H1 (cell line): Measurements from ENCODE around the gene GPR63. TPM values are rescaled to one million over a fixed set of nuclear protein-coding genes. Genes with fewer than 3 reads are reported as not detected.

Experiments
- CTCF ChIA-PET: fragments of 300-600 bp; sonication (Branson Sonifier 250); formaldehyde crosslinking; loops from one replicate; lab custom pipeline; 2021; ENCODE audit not compliant: partially characterized antibody; lab: Charles Lee
- POLR2A ChIA-PET: fragments of 300-600 bp; sonication (Branson Sonifier 250); formaldehyde crosslinking; loops from one replicate; lab custom pipeline; 2021; ENCODE audit warnings: inconsistent platforms; ENCODE audit not compliant: partially characterized antibody; lab: Charles Lee
- DNase-seq, 2 experiments: peaks; one replicate each; pipeline versions ENCODE4 v3.0.0 to v3.0.0-alpha.2; 2010 to 2022; ENCODE audit warnings: low spot score in 2 of 2, low read depth in 1 of 2, mixed read lengths in 1 of 2
- FAIRE-seq: peaks from 2 replicates; lab custom pipeline; 2011; peaks lifted over from hg19 to GRCh38; lab: Jason Lieb, UNC
- H2AFZ ChIP-seq: 2 replicates; pipeline ENCODE4 v1.8.1; 2012; ENCODE audit warnings: low read length, inconsistent platforms
- H2AK5ac ChIP-seq: 2 replicates; pipeline ENCODE4 v1.6.1; 2013; ENCODE audit warnings: low read depth, low read length
- H2BK120ac ChIP-seq: replicated peaks from 2 replicates; pipeline ENCODE3; 2013; ENCODE audit warnings: low read depth, low read length, inconsistent platforms
- H2BK12ac ChIP-seq: 2 replicates; pipeline ENCODE4 v1.6.1; 2013; ENCODE audit warnings: low read depth, low read length
- H2BK15ac ChIP-seq: 2 replicates; pipeline ENCODE4 v1.6.1; 2013; ENCODE audit warnings: low read length
- H2BK20ac ChIP-seq: 2 replicates; pipeline ENCODE4 v1.6.1; 2013; ENCODE audit warnings: low read length
- H2BK5ac ChIP-seq: 2 replicates; pipeline ENCODE4 v1.6.1; 2013; ENCODE audit warnings: low read depth, low read length
- H3K14ac ChIP-seq: 2 replicates; pipeline ENCODE4 v1.6.1; 2013; ENCODE audit warnings: inconsistent platforms; ENCODE audit not compliant: insufficient read length
- H3K18ac ChIP-seq: 2 replicates; pipeline ENCODE4 v1.6.1; 2013; ENCODE audit warnings: low read length; ENCODE audit errors: extremely low read depth
- H3K23ac ChIP-seq: 2 replicates; pipeline ENCODE4 v1.6.1; 2013; ENCODE audit warnings: inconsistent platforms; ENCODE audit not compliant: insufficient read length
- H3K23me2 ChIP-seq: 2 replicates; pipeline ENCODE4 v1.6.1; 2013; ENCODE audit warnings: low read depth, low read length
- H3K27ac ChIP-seq: 2 replicates; pipeline ENCODE4 v1.6.1; 2011; ENCODE audit warnings: low read depth, low read length, inconsistent platforms
- H3K27me3 ChIP-seq, 4 experiments: replicated peaks in 1 of 4; 1 replicate in 1 of 4; 2 replicates in 3 of 4; pipeline versions ENCODE4 v1.6.1 to v1.8.1; 2011 to 2013; ENCODE audit warnings: low read length in 3 of 4, mild to moderate bottlenecking in 3 of 4, inconsistent platforms in 2 of 4, mixed read lengths in 2 of 4, moderate library complexity in 1 of 4; ENCODE audit not compliant: control insufficient read depth in 3 of 4, insufficient read depth in 3 of 4; ENCODE audit errors: extremely low read depth in 1 of 4
- H3K36me3 ChIP-seq, 4 experiments: 2 replicates each; pipeline versions ENCODE4 v1.6.1 to v1.8.1; 2011 to 2013; ENCODE audit warnings: mild to moderate bottlenecking in 4 of 4, low read length in 3 of 4, moderate library complexity in 2 of 4, control low read depth in 1 of 4, inconsistent platforms in 1 of 4; ENCODE audit not compliant: insufficient read depth in 4 of 4, control insufficient read depth in 2 of 4
- H3K4ac ChIP-seq: replicated peaks from 2 replicates; pipeline ENCODE3; 2013; ENCODE audit warnings: low read length, low read depth, mixed read lengths, inconsistent platforms; ENCODE audit not compliant: insufficient read length
- H3K4me1 ChIP-seq, 4 experiments: replicated peaks in 1 of 4; 1 replicate in 1 of 4; 2 replicates in 3 of 4; pipeline versions ENCODE4 v1.6.1 to v1.8.1; 2011 to 2013; ENCODE audit warnings: low read length in 3 of 4, inconsistent platforms in 2 of 4, mixed read lengths in 1 of 4; ENCODE audit not compliant: insufficient read depth in 4 of 4, control insufficient read depth in 3 of 4
- H3K4me2 ChIP-seq, 2 experiments: 2 replicates each; pipeline versions ENCODE4 v1.6.1 to v1.8.1; 2011 to 2013; ENCODE audit warnings: low read depth in 2 of 2, low read length in 2 of 2, control low read depth in 1 of 2, inconsistent platforms in 1 of 2, mild to moderate bottlenecking in 1 of 2; ENCODE audit not compliant: insufficient read depth in 1 of 2
- H3K4me3 ChIP-seq, 4 experiments: fragments of 200-600, 300-600 bp in 1 of 4; sonication (generic), shearing (Covaris generic), sonication (Bioruptor Twin) in 1 of 4; 2 replicates each; pipeline versions ENCODE4 v1.5.1 to v1.8.1; 2011 to 2016; ENCODE audit warnings: low read length in 4 of 4, low read depth in 3 of 4, control low read depth in 2 of 4, inconsistent platforms in 2 of 4, mild to moderate bottlenecking in 2 of 4, mixed read lengths in 1 of 4, moderate library complexity in 1 of 4; ENCODE audit not compliant: insufficient read depth in 2 of 4; ENCODE audit errors: extremely low read depth in 1 of 4
- H3K56ac ChIP-seq: replicated peaks from 2 replicates; pipeline ENCODE3; 2013; ENCODE audit warnings: low read depth, mild to moderate bottlenecking, mixed read lengths, low read length, inconsistent platforms; ENCODE audit not compliant: insufficient read length
- H3K79me1 ChIP-seq: 2 replicates; pipeline ENCODE4 v1.6.1; 2013; ENCODE audit warnings: low read depth, low read length, control low read depth
- H3K79me2 ChIP-seq, 2 experiments: 2 replicates each; pipeline versions ENCODE4 v1.6.1 to v1.8.1; 2012 to 2013; ENCODE audit warnings: low read length in 2 of 2, mild to moderate bottlenecking in 2 of 2, inconsistent platforms in 1 of 2; ENCODE audit not compliant: insufficient read depth in 2 of 2, control insufficient read depth in 1 of 2
- H3K9ac ChIP-seq, 4 experiments: replicated peaks in 1 of 4; 1 replicate in 1 of 4; 2 replicates in 3 of 4; pipeline versions ENCODE4 v1.6.1 to v1.8.1; 2011 to 2013; ENCODE audit warnings: low read depth in 3 of 4, low read length in 3 of 4, control low read depth in 2 of 4, mild to moderate bottlenecking in 2 of 4, moderate library complexity in 2 of 4, inconsistent platforms in 1 of 4; ENCODE audit errors: extremely low read depth in 1 of 4
- H3K9me3 ChIP-seq, 2 experiments: 2 replicates each; pipeline versions ENCODE4 v1.6.1 to v1.8.1; 2012 to 2013; ENCODE audit warnings: mild to moderate bottlenecking in 2 of 2, moderate library complexity in 2 of 2, control low read depth in 1 of 2, inconsistent platforms in 1 of 2, low read depth in 1 of 2, low read length in 1 of 2, mixed read lengths in 1 of 2; ENCODE audit not compliant: insufficient read depth in 2 of 2
- H4K20me1 ChIP-seq, 2 experiments: replicated peaks in 1 of 2; 2 replicates each; pipeline versions ENCODE3 to v1.8.1; 2011 to 2013; ENCODE audit warnings: inconsistent platforms in 2 of 2, low read length in 2 of 2, mild to moderate bottlenecking in 1 of 2; ENCODE audit not compliant: insufficient read depth in 2 of 2, control insufficient read depth in 1 of 2
- H4K5ac ChIP-seq: 2 replicates; pipeline ENCODE4 v1.6.1; 2013; ENCODE audit warnings: low read length, low read depth, mixed read lengths, inconsistent platforms; ENCODE audit not compliant: insufficient read length
- H4K8ac ChIP-seq: 2 replicates; pipeline ENCODE4 v1.8.0; 2013; ENCODE audit warnings: mild to moderate bottlenecking, moderate library complexity, low read length, inconsistent platforms; ENCODE audit not compliant: insufficient read depth; ENCODE audit errors: extremely low read depth
- H4K91ac ChIP-seq: replicated peaks from 2 replicates; pipeline ENCODE3; 2013; ENCODE audit warnings: low read length, mixed read lengths, inconsistent platforms; ENCODE audit not compliant: insufficient read length
- CHD2 ChIP-seq: IDR thresholded peaks from 2 replicates; pipeline ENCODE4 v1.6.1; 2012; ENCODE audit warnings: low read length, improper control_type of control experiment
- POLR2AphosphoS5 ChIP-seq: IDR thresholded peaks from 2 replicates; pipeline ENCODE4 v1.6.1; 2011; ENCODE audit warnings: low read depth, low read length
- POU5F1 ChIP-seq: IDR thresholded peaks from 2 replicates; pipeline ENCODE4 v1.6.1; 2011; ENCODE audit warnings: low read depth, mild to moderate bottlenecking, low read length, moderate library complexity
- SIN3A ChIP-seq, 2 experiments: IDR thresholded peaks in 1 of 2; conservative IDR thresholded peaks in 1 of 2; 2 replicates each; pipeline ENCODE4 v1.6.1; 2011 to 2012; ENCODE audit warnings: low read length in 2 of 2, improper control_type of control experiment in 1 of 2, low read depth in 1 of 2, mild to moderate bottlenecking in 1 of 2
- SUZ12 ChIP-seq: fragments of 200-600 bp; sonication (generic); IDR thresholded peaks from 2 replicates; pipeline ENCODE4 v1.6.1; 2012; ENCODE audit warnings: mild to moderate bottlenecking, inconsistent platforms, low read length, moderate library complexity, mixed read lengths
- WGBS, 2 experiments: shearing (Covaris generic) in 1 of 2; methylation state at CpG; one replicate each; pipeline versions ENCODE4 v1.1.6 to v1.1.7; 2013 to 2015; ENCODE audit warnings: low lambda C conversion rate in 2 of 2, mixed read lengths in 2 of 2, inconsistent platforms in 1 of 2, low coverage in 1 of 2, missing lambda C conversion rate in 1 of 2; ENCODE audit not compliant: insufficient replicate concordance in 2 of 2, insufficient coverage in 1 of 2, insufficient read length in 1 of 2; ENCODE audit errors: extremely low coverage in 1 of 2, missing lambda C conversion rate in 1 of 2; 5-methylcytosine and 5-hydroxymethylcytosine counted together
- long read RNA-seq, 2 experiments: library from RNA in 1 of 2; library from capped mRNA in 1 of 2; stranded (forward); transcript quantifications; one replicate each; pipeline ENCODE4 v2.0.0, GENCODE V29; 2021; ENCODE audit warnings: inconsistent platforms in 1 of 2
- polyA minus RNA-seq, 3 experiments: library from RNA; depleted of rRNA, polyadenylated mRNA; stranded (reverse); fragments of >200 nt; gene quantifications; 1 replicate in 2 of 3; 2 replicates in 1 of 3; pipeline ENCODE4 v1.2.3, GENCODE V29; 2011
- polyA plus RNA-seq, 7 experiments: library from polyadenylated mRNA; depleted of rRNA in 3 of 7; stranded (reverse) in 5 of 7; unstranded in 2 of 7; fragments of >200 nt in 5 of 7; fragments of 200-250 nt in 2 of 7; gene quantifications; 1 replicate in 5 of 7; 2 replicates in 1 of 7; 4 replicates in 1 of 7; pipeline versions ENCODE4 v1.2.1 to v1.2.3, GENCODE V29; 2011 to 2013; ENCODE audit warnings: missing spikeins in 2 of 7, mixed read lengths in 2 of 7
- total RNA-seq: library from RNA; stranded (reverse); fragmentation: NEBNext Ultra II Directional; extraction: Animal tissue kit (Norgen Biotek cat#: 25700); gene quantifications from 2 replicates; pipeline ENCODE4 v1.2.1, GENCODE V29; 2021

GPR63 gene, protein sequence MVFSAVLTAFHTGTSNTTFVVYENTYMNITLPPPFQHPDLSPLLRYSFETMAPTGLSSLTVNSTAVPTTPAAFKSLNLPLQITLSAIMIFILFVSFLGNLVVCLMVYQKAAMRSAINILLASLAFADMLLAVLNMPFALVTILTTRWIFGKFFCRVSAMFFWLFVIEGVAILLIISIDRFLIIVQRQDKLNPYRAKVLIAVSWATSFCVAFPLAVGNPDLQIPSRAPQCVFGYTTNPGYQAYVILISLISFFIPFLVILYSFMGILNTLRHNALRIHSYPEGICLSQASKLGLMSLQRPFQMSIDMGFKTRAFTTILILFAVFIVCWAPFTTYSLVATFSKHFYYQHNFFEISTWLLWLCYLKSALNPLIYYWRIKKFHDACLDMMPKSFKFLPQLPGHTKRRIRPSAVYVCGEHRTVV
- total RNA-seq (11.3 and 11.6 TPM in 2 replicates), polyA plus RNA-seq (2011; rRNA removed) (5.5 and 6.1 TPM in 2 replicates), polyA minus RNA-seq (2011; rRNA and poly(A)+ RNA removed) (11.3 and 12.2 TPM in 2 replicates)
- 5.9 TPM for polyA plus RNA-seq (2011; cell fraction: cytosol; rRNA removed)
- 4.2 TPM for polyA plus RNA-seq (2011; cell fraction: nucleus; rRNA removed)
- polyA plus RNA-seq (2012, experiment 1 of 2) = 4.4 to 7.9 TPM (median 5.4 TPM) in 4 replicates
- polyA plus RNA-seq (2012, experiment 2 of 2) = 1.3 TPM
- polyA plus RNA-seq (2013, experiment 1 of 2) = 8.5 TPM
- 8.8 TPM for polyA plus RNA-seq (2013, experiment 2 of 2)
- 5.0 TPM for polyA minus RNA-seq (2011; cell fraction: cytosol; rRNA and poly(A)+ RNA removed)
- polyA minus RNA-seq (2011; cell fraction: nucleus; rRNA and poly(A)+ RNA removed) = 14.2 TPM
- long read RNA-seq, experiment 1, full-length matches to known transcripts = 2 of 13 reads
- long read RNA-seq, experiment 1, partial matches to known transcripts = 0 of 13 reads
- long read RNA-seq, experiment 1, other reads (novel, unspliced or antisense) = 11 of 13 reads
- long read RNA-seq, experiment 2, full-length matches to known transcripts = 4 of 5 reads
- long read RNA-seq, experiment 2, partial matches to known transcripts = 0 of 5 reads
- long read RNA-seq, experiment 2, other reads (novel, unspliced or antisense) = 1 of 5 reads

DNA sequence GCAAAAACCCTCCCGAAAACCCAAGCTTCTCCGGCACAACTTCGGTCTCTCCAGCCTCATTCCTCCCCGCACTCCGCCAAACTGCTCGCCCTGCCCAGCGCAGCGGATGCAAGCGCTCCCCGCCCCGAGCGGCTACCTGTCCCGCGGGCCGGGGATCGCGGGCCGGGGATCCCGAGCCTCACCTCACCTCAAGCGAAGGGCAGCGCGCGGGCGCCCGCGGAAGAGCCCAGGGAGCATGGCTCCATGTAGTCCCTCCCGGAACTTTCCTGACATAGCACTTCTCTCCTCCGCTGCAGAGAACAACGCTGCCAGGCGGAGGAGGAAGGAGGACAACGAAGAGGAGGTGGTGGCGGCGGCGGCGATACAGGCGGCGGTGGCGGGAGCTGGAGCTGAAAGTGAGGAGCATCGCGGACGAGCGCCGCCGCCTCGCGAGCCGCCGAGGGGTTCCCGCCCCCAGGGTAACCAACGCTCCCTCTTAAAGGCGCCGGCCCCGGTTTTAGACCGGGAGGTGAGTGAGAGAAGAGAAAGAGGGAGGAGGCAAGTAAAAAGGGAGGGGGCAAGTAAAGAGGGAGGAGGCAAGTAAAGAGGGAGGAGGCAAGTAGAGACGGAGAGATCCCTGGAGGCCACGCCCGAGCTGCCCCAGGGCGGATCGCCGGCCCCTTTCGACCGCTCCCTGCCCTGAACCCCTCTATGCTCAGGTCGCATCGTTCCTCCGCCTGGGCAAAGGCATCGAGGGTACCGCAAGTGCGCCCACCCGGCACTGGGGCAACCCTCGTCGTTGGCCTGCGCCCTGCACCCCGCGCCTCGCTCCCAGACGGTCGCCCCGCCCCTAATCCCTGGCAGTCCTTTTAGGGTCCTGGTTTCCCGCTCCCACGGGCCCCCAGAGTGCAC, at the start of gene GPR63:
Gene GPR63, minus strand, starts transcription at position 397 of the 891 bp plus-strand sequence. CDS start 37,746 bp downstream, outside the sequence.
- no peak for FAIRE-seq
- WGBS, 2 experiments = 1% methylated on average over 55 of the region's 80 CpGs; no CpG with 5 or more reads in 1 of the 2 experiments
- peaks cover 2% of the 10 kb centered on the region in 2 experiments for H4K20me1 ChIP-seq
- TF ChIP-seq POU5F1 (no peak), CHD2 (no peak), SUZ12 (no peak), POLR2AphosphoS5 (peak; percentile 74), SIN3A (conservative IDR thresholded peaks at IDR 0.05 in 1 of 2, IDR thresholded peaks at IDR 0.05 in 1 of 2; ENCODE audit: low read depth in 1 of 2, low read length in 2 of 2) (0 out of 4 replicates have a peak, but pooled peaks of 1 of the 2 experiments have one; percentile 10)

More for the DNA sequence above, at the start of gene GPR63:
- Histone ChIP-seq H3K27me3 (peaks cover 3 to 13% (median 6%) of the 10 kb centered on the region in 4 experiments; a peak in 5 of 7 replicates), H3K9me3 (no peaks in the 10 kb centered on the region), H3K4me1 (peaks cover 0 to 6% (median 2%) of the 10 kb centered on the region in 4 experiments; a peak in 3 of 7 replicates), H2AK5ac (no peak within 1 kb of the TSS), H2BK5ac (peak within 1 kb of the TSS; percentile 67), H2BK20ac (no peak within 1 kb of the TSS), H3K23ac (no peak within 1 kb of the TSS), H4K91ac (peak within 1 kb of the TSS; percentile 11), H3K9ac (peak within 1 kb of the TSS; percentile 78 to 95 (median 88)), H2BK12ac (peak within 1 kb of the TSS; percentile 35; the same call in 1 of the 2 replicates), H3K4me2 (peak within 1 kb of the TSS; percentile 65 to 87), H4K8ac (peak within 1 kb of the TSS; percentile 96), H3K23me2 (no peaks in the 10 kb centered on the region; the same call in 1 of the 2 replicates), H3K27ac (peak within 1 kb of the TSS; percentile 59; the same call in 1 of the 2 replicates), H3K18ac (peak within 1 kb of the TSS; percentile 97), H3K79me2 (peaks cover 0 to 41% of the 10 kb centered on the region in 2 experiments; a peak in 3 of 4 replicates), H4K5ac (peak within 1 kb of the TSS; percentile 37), H3K14ac (no peak within 1 kb of the TSS), H3K36me3 (no peaks in the 10 kb centered on the region), H3K4ac (no peak within 1 kb of the TSS), H2AFZ (peak within 1 kb of the TSS; percentile 93), H3K79me1 (no peaks in the 10 kb centered on the region), H2BK15ac (peak within 1 kb of the TSS; percentile 33; the same call in 1 of the 2 replicates), H3K4me3 (peak within 1 kb of the TSS; percentile 76 to 95 (median 90)), H2BK120ac (peak within 1 kb of the TSS; percentile 55), H3K56ac (peak within 1 kb of the TSS; percentile 32)
- CTCF ChIA-PET = interaction anchor here (0.6 to 1.6 kb wide), 3 partner anchors 10 to 77 kb away, joined by 3 to 4 read pairs (median 3); no protein-coding TSS in a partner anchor
- peak; percentile 61 to 86 for DNase-seq
- POLR2A ChIA-PET = interaction anchor here (0.7 to 3.1 kb wide), 14 partner anchors 11 to 378 kb away, joined by 3 to 10 read pairs (median 4); partner anchors contain the start of gene KLHL32
